T-cell (primary cell): Measurements from ENCODE around the gene RBM19. TPM values are rescaled to one million over a fixed set of nuclear protein-coding genes. Genes with fewer than 3 reads are reported as not detected.
A peak's percentile ranks its signal among the peaks of the same experiment; 100 is the strongest.

Source experiments
- ATAC-seq, 4 experiments: fragments of 200-7000 bp in 3 of 4; fragments of 150-1000 bp in 1 of 4; cut with Tn5 transposase; replicated peaks in 1 of 4; 1 replicate in 3 of 4; 2 replicates in 1 of 4; pipeline ENCODE4 v1.10.0; 2021; ENCODE audit warnings: moderate library complexity in 3 of 4, mild to moderate bottlenecking in 2 of 4, moderate number of reproducible peaks in 1 of 4
- CTCF ChIA-PET, 2 donors: fragments of 300-600 bp; sonication (Branson Sonifier 250); formaldehyde crosslinking; loops; one replicate each; lab custom pipeline; 2022; ENCODE audit warnings: antibody characterized with exemption in 2 of 2; lab: Charles Lee
- POLR2A ChIA-PET, 2 donors: fragments of 300-600 bp; sonication (Branson Sonifier 250); formaldehyde crosslinking; loops; one replicate each; lab custom pipeline; 2022; ENCODE audit warnings: antibody characterized with exemption in 2 of 2; lab: Charles Lee
- DNase-seq, 35 experiments: peaks; one replicate each; pipeline versions ENCODE4 v3.0.0 to v3.0.0-alpha.2; 2013 to 2023
- H3K27ac ChIP-seq: one replicate; pipeline ENCODE4 v1.5.1; 2013; ENCODE audit warnings: low read length
- H3K27me3 ChIP-seq, 2 experiments: replicated peaks in 1 of 2; 1 replicate in 1 of 2; 2 replicates in 1 of 2; pipeline versions ENCODE4 v1.6.1 to v1.7.0; 2013; ENCODE audit warnings: low read length in 1 of 2, mixed read lengths in 1 of 2; ENCODE audit not compliant: control insufficient read depth in 2 of 2, insufficient read depth in 2 of 2; ENCODE audit errors: extremely low read depth in 1 of 2
- H3K36me3 ChIP-seq, 2 donors: 1 replicate in 1 of 2; 2 replicates in 1 of 2; pipeline versions ENCODE4 v1.6.1 to v1.7.0; 2013; ENCODE audit warnings: low read length in 1 of 2; ENCODE audit not compliant: control insufficient read depth in 2 of 2, insufficient read depth in 1 of 2; ENCODE audit errors: extremely low read depth in 1 of 2
- H3K4me1 ChIP-seq, 2 experiments: 1 replicate in 1 of 2; 2 replicates in 1 of 2; pipeline versions ENCODE4 v1.6.1 to v1.7.0; 2013; ENCODE audit warnings: low read length in 2 of 2, mixed read lengths in 1 of 2; ENCODE audit not compliant: insufficient read depth in 2 of 2, control insufficient read depth in 1 of 2; ENCODE audit errors: extremely low read depth in 1 of 2
- H3K4me3 ChIP-seq, 2 donors: 1 replicate in 1 of 2; 2 replicates in 1 of 2; pipeline versions ENCODE4 v1.5.1 to v1.7.0; 2013; ENCODE audit warnings: mild to moderate bottlenecking in 2 of 2, low read length in 1 of 2, moderate library complexity in 1 of 2; ENCODE audit not compliant: control insufficient read depth in 1 of 2; ENCODE audit errors: extremely low read depth in 1 of 2
- H3K9me3 ChIP-seq: 2 replicates; pipeline ENCODE4 v1.7.0; 2013
- H3K27ac Mint-ChIP-seq, 2 donors: one replicate each; pipeline ENCODE4 v1.8.0; 2020 to 2021; ENCODE audit warnings: mild to moderate bottlenecking in 2 of 2, mixed read lengths in 2 of 2
- H3K27me3 Mint-ChIP-seq, 2 donors: one replicate each; pipeline ENCODE4 v1.8.0; 2021 to 2022; ENCODE audit warnings: mixed read lengths in 2 of 2
- H3K36me3 Mint-ChIP-seq: one replicate; pipeline ENCODE4 v1.8.0; 2021; ENCODE audit warnings: mixed read lengths
- H3K4me1 Mint-ChIP-seq, 3 donors: one replicate each; pipeline ENCODE4 v1.8.0; 2020 to 2022; ENCODE audit warnings: mixed read lengths in 3 of 3, mild to moderate bottlenecking in 1 of 3
- H3K4me3 Mint-ChIP-seq, 3 donors: one replicate each; pipeline ENCODE4 v1.8.0; 2020 to 2022; ENCODE audit warnings: mild to moderate bottlenecking in 3 of 3, mixed read lengths in 3 of 3, moderate library complexity in 3 of 3
- H3K9me3 Mint-ChIP-seq, 3 donors: one replicate each; pipeline ENCODE4 v1.8.0; 2020 to 2022; ENCODE audit warnings: mixed read lengths in 3 of 3
- WGBS: methylation state at CpG from one replicate; pipeline ENCODE4 v1.1.5; 2013; ENCODE audit warnings: missing lambda C conversion rate; ENCODE audit not compliant: insufficient coverage; 5-methylcytosine and 5-hydroxymethylcytosine counted together
- total RNA-seq, 35 experiments: library from RNA in 6 of 35; stranded (reverse) in 6 of 35; fragments of 120-200 nt in 1 of 35; gene quantifications; one replicate each; pipeline versions ENCODE4 v1.2.1 to v1.2.4 and lab custom pipeline; 2013 to 2026

Gene RBM19
- total RNA-seq, 5 donors from 2014 or later (not counting 1 experiment from before 2014, with no cell fraction given): 57.9 to 80.3 (median 78.3) TPM

- Histone ChIP-seq H3K9me3 (no peaks in the 10 kb centered on the region), H3K27ac (no peak overlapping the region), H3K4me3 (no peak overlapping the region), H3K27me3 (no peaks in the 10 kb centered on the region), H3K36me3 (peaks cover 23 to 26% of the 10 kb centered on the region in 2 donors), H3K4me1 (no peaks in the 10 kb centered on the region)
- DNase-seq (no peak), ATAC-seq (no peak)
- WGBS: 96% methylated on average over 15 of the region's 15 CpGs
- ChIA-PET CTCF (no interaction called here), POLR2A (no interaction called here)
- H3K4me3 Mint-ChIP-seq: no peak overlapping the region
- no peak overlapping the region for H3K27ac Mint-ChIP-seq
- H3K4me1 Mint-ChIP-seq: peaks cover 2 to 7% (median 4%) of the 10 kb centered on the region in 3 donors
- no peaks in the 10 kb centered on the region for H3K9me3 Mint-ChIP-seq
- no peaks in the 10 kb centered on the region for H3K27me3 Mint-ChIP-seq
- H3K36me3 Mint-ChIP-seq: peaks cover 25% of the 10 kb centered on the region
These were observed 125.6 kb downstream of the RBM19 start for GRCh38 chr12:113840401-113841042.

GRCh38 chr12:113838896-113839295 lies 127.2 kb downstream of the RBM19 start:
- 57% methylated on average over 7 of the region's 7 CpGs for WGBS
- H3K4me3 ChIP-seq: no peak overlapping the region
- H3K4me1 Mint-ChIP-seq: peaks cover 2 to 7% (median 4%) of the 10 kb centered on the region in 3 donors
- no peaks in the 10 kb centered on the region for H3K9me3 ChIP-seq
- H3K4me1 ChIP-seq: no peaks in the 10 kb centered on the region
- no peak overlapping the region for H3K27ac ChIP-seq
- H3K27me3 Mint-ChIP-seq: no peaks in the 10 kb centered on the region
- peaks cover 19 to 20% of the 10 kb centered on the region in 2 donors for H3K36me3 ChIP-seq
- peaks cover 19% of the 10 kb centered on the region for H3K36me3 Mint-ChIP-seq
- no peaks in the 10 kb centered on the region for H3K9me3 Mint-ChIP-seq
- DNase-seq (no peak), ATAC-seq (peak in 1 of 4 experiments; percentile 19)
- CTCF ChIA-PET: no interaction called here
- no peak overlapping the region for H3K27ac Mint-ChIP-seq
- H3K27me3 ChIP-seq: no peaks in the 10 kb centered on the region
- H3K4me3 Mint-ChIP-seq: no peak overlapping the region
- POLR2A ChIA-PET: interaction anchor here in 1 of 2 donors (0.6 kb wide), 1 partner anchor 18 kb away, joined by 5 read pairs; no protein-coding TSS in a partner anchor

GRCh38 chr12:113837528-113838296 lies 128.4 kb downstream of the RBM19 start:
- Histone ChIP-seq H3K36me3 (peaks cover 8 to 10% of the 10 kb centered on the region in 2 donors), H3K27me3 (no peaks in the 10 kb centered on the region), H3K4me1 (no peaks in the 10 kb centered on the region), H3K4me3 (no peak overlapping the region), H3K9me3 (no peaks in the 10 kb centered on the region), H3K27ac (no peak overlapping the region)
- ChIA-PET CTCF (no interaction called here), POLR2A (no interaction called here)
- Mint-ChIP-seq H3K4me3 (no peak overlapping the region), H3K27me3 (no peaks in the 10 kb centered on the region), H3K27ac (no peak overlapping the region), H3K9me3 (no peaks in the 10 kb centered on the region), H3K4me1 (peaks cover 2 to 7% (median 4%) of the 10 kb centered on the region in 3 donors), H3K36me3 (peaks cover 20% of the 10 kb centered on the region)
- no peak for ATAC-seq
- no peak for DNase-seq
- WGBS: 96% methylated on average over 9 of the region's 15 CpGs

DNA sequence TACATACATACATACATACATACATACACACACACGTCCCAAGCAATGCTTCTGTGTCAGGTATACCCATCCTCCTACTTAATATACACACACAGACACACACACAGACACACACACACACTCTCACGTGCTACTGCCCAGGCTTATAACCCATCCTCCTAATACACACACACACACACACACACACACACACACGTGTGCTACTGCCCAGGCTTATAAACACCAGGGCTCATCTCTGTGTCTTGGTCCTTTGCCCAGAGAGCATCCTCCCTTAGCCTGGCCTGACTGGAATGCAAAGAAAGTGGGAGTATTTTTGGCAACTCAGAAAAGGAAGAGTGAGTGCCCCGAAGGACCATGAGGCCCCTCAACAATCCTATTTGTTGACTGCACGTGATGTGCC lies 129.0 kb downstream of the RBM19 start:
- no peak overlapping the region for H3K27ac Mint-ChIP-seq
- H3K4me1 Mint-ChIP-seq: peaks cover 2 to 7% (median 2%) of the 10 kb centered on the region in 3 donors
- Histone ChIP-seq H3K27ac (no peak overlapping the region), H3K4me1 (no peaks in the 10 kb centered on the region), H3K36me3 (peaks cover 6 to 8% of the 10 kb centered on the region in 2 donors), H3K27me3 (no peaks in the 10 kb centered on the region), H3K4me3 (no peak overlapping the region), H3K9me3 (no peaks in the 10 kb centered on the region)
- ATAC-seq (no peak), DNase-seq (no peak)
- no peaks in the 10 kb centered on the region for H3K27me3 Mint-ChIP-seq
- peaks cover 16% of the 10 kb centered on the region for H3K36me3 Mint-ChIP-seq
- POLR2A ChIA-PET: no interaction called here
- 97% methylated on average over 3 of the region's 5 CpGs for WGBS
- CTCF ChIA-PET: no interaction called here
- no peaks in the 10 kb centered on the region for H3K9me3 Mint-ChIP-seq
- H3K4me3 Mint-ChIP-seq: no peak overlapping the region

- peaks cover 2 to 5% (median 2%) of the 10 kb centered on the region in 3 donors for H3K4me1 Mint-ChIP-seq
- Histone ChIP-seq H3K4me3 (no peak overlapping the region), H3K36me3 (peaks cover 4 to 8% of the 10 kb centered on the region in 2 donors), H3K4me1 (no peaks in the 10 kb centered on the region), H3K27ac (no peak overlapping the region), H3K9me3 (no peaks in the 10 kb centered on the region), H3K27me3 (no peaks in the 10 kb centered on the region)
- 94% methylated on average over 13 of the region's 16 CpGs for whole genome bisulfite sequencing
- DNase-seq (no peak), ATAC-seq (no peak)
- ChIA-PET POLR2A (no interaction called here), CTCF (no interaction called here)
- no peak overlapping the region for H3K4me3 Mint-ChIP-seq
- H3K27me3 Mint-ChIP-seq: no peaks in the 10 kb centered on the region
- H3K27ac Mint-ChIP-seq: no peak overlapping the region
- H3K9me3 Mint-ChIP-seq: no peaks in the 10 kb centered on the region
- H3K36me3 Mint-ChIP-seq: peaks cover 16% of the 10 kb centered on the region
These were observed 130.2 kb downstream of the RBM19 start for GRCh38 chr12:113835896-113836295.

- DNase-seq: no peak
- Histone ChIP-seq H3K4me1 (no peaks in the 10 kb centered on the region), H3K4me3 (no peak overlapping the region), H3K27me3 (no peaks in the 10 kb centered on the region), H3K36me3 (peaks cover 4 to 8% of the 10 kb centered on the region in 2 donors), H3K9me3 (no peaks in the 10 kb centered on the region), H3K27ac (no peak overlapping the region)
- WGBS: 97% methylated on average over 7 of the region's 16 CpGs
- POLR2A ChIA-PET: no interaction called here
- Mint-ChIP-seq H3K4me1 (peaks cover 0 to 2% (median under 1%) of the 10 kb centered on the region in 3 donors), H3K4me3 (no peak overlapping the region), H3K27ac (no peak overlapping the region), H3K36me3 (peaks cover 16% of the 10 kb centered on the region), H3K27me3 (no peaks in the 10 kb centered on the region), H3K9me3 (no peaks in the 10 kb centered on the region)
- ATAC-seq: no peak
- CTCF ChIA-PET: no interaction called here
These were observed 130.7 kb downstream of the RBM19 start for GRCh38 chr12:113835433-113835832.
